Ishikawa (cell line): Measurements from ENCODE around the gene RASSF6.

Experiments used
- CEBPB ChIP-seq: IDR thresholded peaks from 2 replicates; pipeline ENCODE4 v1.6.1; 2012
- CREB1 ChIP-seq: IDR thresholded peaks from 2 replicates; pipeline ENCODE4 v1.6.1; 2012; ENCODE audit warnings: low read depth
- EGR1 ChIP-seq: IDR thresholded peaks from 2 replicates; pipeline ENCODE4 v1.6.1; 2012
- EP300 ChIP-seq: IDR thresholded peaks from 2 replicates; pipeline ENCODE4 v1.6.1; 2012; ENCODE audit warnings: borderline replicate concordance
- FOXM1 ChIP-seq: IDR thresholded peaks from 2 replicates; pipeline ENCODE4 v1.6.1; 2012; ENCODE audit warnings: low read depth, borderline replicate concordance
- NFIC ChIP-seq: IDR thresholded peaks from 2 replicates; pipeline ENCODE4 v1.6.1; 2012
- RAD21 ChIP-seq: IDR thresholded peaks from 2 replicates; pipeline ENCODE4 v1.6.1; 2012; ENCODE audit warnings: low read depth
- TAF1 ChIP-seq: IDR thresholded peaks from 2 replicates; pipeline ENCODE4 v1.6.1; 2012; ENCODE audit warnings: low read depth, mild to moderate bottlenecking
- TCF12 ChIP-seq: IDR thresholded peaks from 2 replicates; pipeline ENCODE4 v1.6.1; 2012; ENCODE audit warnings: low read depth
- TEAD4 ChIP-seq: IDR thresholded peaks from 2 replicates; pipeline ENCODE4 v1.6.1; 2012
- YY1 ChIP-seq: IDR thresholded peaks from 2 replicates; pipeline ENCODE4 v1.6.1; 2012; ENCODE audit warnings: low read depth
- ZBTB7A ChIP-seq: IDR thresholded peaks from 2 replicates; pipeline ENCODE4 v1.6.1; 2012; ENCODE audit warnings: low read depth
- TF ChIP-seq, protein P1 (sequence below): IDR thresholded peaks from 2 replicates; pipeline ENCODE4 v1.6.1; 2012; ENCODE audit warnings: low read depth, mild to moderate bottlenecking
- TF ChIP-seq, protein P2 (sequence below): IDR thresholded peaks from 2 replicates; pipeline ENCODE4 v1.6.1; 2012
- TF ChIP-seq, protein P3 (sequence below): IDR thresholded peaks from 2 replicates; pipeline ENCODE4 v1.6.1; 2012

Gene RASSF6

DNA sequence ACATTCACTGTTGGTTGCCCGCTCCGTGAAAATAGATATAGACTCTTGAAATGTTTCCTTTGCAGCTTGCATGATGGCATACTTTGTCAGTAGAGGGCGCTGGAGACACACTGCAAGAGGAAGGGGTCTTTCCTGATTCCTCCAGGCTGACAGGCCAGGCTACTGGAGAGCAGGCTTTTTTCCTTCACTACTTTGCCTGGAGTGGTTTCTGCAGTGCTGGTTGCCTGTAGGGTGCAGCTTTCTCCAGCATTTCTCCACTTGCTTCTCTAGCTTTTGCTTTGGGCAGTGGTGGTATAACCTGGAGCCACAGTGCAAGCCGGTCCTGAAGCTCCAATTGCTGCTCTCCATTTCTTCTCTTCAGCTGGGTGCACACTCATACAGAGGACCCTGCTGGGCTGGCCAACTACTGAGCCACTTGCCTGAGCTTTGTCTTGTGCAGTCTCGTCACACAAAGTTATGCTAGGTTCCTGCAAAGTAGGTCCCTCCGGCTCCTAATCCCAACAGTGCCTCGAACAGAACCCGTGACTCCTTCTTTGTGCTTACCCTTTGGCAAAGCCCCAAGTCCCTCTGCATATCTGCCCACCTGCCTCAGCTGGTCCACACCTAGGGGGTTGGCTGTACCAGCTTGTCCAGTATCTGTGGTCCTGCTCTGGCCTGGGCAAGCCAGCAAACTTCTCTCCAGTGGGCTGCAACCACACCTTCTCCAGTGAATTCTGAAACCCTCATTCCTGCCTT lies 46.3 kb downstream of the RASSF6 start:
- peak; percentile 98 for TF ChIP-seq RAD21
- TF ChIP-seq EGR1: no peak
- TF ChIP-seq CREB1: no peak
- TF ChIP-seq TAF1: no peak
- TF ChIP-seq, protein P1, sequence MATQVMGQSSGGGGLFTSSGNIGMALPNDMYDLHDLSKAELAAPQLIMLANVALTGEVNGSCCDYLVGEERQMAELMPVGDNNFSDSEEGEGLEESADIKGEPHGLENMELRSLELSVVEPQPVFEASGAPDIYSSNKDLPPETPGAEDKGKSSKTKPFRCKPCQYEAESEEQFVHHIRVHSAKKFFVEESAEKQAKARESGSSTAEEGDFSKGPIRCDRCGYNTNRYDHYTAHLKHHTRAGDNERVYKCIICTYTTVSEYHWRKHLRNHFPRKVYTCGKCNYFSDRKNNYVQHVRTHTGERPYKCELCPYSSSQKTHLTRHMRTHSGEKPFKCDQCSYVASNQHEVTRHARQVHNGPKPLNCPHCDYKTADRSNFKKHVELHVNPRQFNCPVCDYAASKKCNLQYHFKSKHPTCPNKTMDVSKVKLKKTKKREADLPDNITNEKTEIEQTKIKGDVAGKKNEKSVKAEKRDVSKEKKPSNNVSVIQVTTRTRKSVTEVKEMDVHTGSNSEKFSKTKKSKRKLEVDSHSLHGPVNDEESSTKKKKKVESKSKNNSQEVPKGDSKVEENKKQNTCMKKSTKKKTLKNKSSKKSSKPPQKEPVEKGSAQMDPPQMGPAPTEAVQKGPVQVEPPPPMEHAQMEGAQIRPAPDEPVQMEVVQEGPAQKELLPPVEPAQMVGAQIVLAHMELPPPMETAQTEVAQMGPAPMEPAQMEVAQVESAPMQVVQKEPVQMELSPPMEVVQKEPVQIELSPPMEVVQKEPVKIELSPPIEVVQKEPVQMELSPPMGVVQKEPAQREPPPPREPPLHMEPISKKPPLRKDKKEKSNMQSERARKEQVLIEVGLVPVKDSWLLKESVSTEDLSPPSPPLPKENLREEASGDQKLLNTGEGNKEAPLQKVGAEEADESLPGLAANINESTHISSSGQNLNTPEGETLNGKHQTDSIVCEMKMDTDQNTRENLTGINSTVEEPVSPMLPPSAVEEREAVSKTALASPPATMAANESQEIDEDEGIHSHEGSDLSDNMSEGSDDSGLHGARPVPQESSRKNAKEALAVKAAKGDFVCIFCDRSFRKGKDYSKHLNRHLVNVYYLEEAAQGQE: no peak
- TF ChIP-seq ZBTB7A: 0 out of 2 replicates have a peak, but pooled peaks have one; percentile 57

DNA sequence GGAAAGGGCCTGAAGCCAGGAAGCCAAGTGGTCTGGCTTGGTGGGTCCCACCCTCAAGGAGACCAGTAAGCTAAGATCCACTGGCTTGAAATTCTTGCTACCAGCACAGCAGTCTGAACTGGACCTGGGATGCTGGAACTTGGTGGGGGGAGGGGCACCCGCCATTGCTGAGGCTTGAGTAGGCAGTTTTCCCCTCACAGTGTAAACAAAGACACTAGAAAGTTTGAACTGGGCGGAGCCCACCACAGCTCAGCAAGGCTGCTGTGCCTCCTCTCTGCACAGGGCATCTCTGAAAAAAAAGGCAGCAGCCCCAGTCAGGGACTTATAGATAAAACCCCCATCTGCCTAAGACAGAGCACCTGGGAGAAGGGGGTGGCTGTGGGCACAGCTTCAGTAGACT lies 75.6 kb downstream of the RASSF6 start:
- no peak for TF ChIP-seq FOXM1
- TF ChIP-seq, protein P2, sequence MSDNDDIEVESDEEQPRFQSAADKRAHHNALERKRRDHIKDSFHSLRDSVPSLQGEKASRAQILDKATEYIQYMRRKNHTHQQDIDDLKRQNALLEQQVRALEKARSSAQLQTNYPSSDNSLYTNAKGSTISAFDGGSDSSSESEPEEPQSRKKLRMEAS: no peak
- TF ChIP-seq, protein P3, sequence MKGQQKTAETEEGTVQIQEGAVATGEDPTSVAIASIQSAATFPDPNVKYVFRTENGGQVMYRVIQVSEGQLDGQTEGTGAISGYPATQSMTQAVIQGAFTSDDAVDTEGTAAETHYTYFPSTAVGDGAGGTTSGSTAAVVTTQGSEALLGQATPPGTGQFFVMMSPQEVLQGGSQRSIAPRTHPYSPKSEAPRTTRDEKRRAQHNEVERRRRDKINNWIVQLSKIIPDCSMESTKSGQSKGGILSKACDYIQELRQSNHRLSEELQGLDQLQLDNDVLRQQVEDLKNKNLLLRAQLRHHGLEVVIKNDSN: no peak
- no peak for TF ChIP-seq NFIC
- no peak for TF ChIP-seq CEBPB
- TF ChIP-seq ZBTB7A: no peak
- no peak for TF ChIP-seq CREB1
- TF ChIP-seq TAF1: no peak
- TF ChIP-seq TCF12: no peak
- no peak for TF ChIP-seq EGR1
- no peak for TF ChIP-seq YY1
- TF ChIP-seq RAD21: no peak
- no peak for TF ChIP-seq TEAD4

DNA sequence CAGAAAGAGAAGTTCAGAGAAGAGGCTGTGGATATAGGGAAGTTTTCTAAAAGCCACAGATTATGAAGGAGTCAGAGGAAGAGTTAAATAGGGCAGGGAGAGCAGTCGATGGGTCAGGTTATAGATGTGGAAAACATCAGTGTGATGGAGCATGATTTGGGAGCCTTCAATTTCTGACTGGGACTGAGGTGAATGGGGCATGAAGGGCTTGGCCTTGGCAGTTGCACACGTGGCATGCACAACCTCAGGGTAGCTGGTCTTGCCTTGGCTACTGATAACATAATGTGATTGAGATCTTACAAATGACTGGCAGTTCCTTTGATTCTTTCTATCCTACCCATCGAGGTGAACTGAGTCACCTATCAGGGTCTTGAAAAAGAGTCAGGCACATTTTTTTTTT lies 79.0 kb downstream of the RASSF6 start:
- TF ChIP-seq NFIC (no peak), RAD21 (no peak), TAF1 (no peak), EP300 (no peak), CEBPB (no peak), EGR1 (no peak), YY1 (no peak), TCF12 (no peak), ZBTB7A (no peak), TEAD4 (no peak), FOXM1 (no peak), CREB1 (no peak)
- TF ChIP-seq, protein P2: no peak
- TF ChIP-seq, protein P3: no peak
- TF ChIP-seq, protein P1: no peak

DNA sequence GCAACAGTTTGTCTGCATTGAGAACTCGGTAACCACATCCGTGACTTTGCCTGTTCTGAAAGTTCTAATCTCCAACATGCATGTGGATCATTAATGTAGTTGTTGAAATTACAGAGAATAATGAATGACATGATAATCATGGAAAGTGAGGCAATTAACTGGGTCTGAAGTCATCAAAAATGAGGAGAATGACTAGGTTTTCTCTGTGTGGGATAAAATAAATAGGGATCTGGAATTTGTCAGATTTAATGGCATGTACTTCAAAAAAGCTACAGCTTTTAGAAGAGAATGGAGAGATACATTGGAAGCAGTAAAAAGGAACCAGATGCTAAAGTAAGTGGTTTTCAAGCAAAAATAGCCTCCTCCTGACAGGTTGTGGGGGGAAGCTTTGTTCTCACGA lies 79.4 kb downstream of the RASSF6 start:
- no peak for TF ChIP-seq TEAD4
- TF ChIP-seq, protein P2: no peak
- TF ChIP-seq FOXM1: no peak
- TF ChIP-seq EGR1: no peak
- no peak for TF ChIP-seq RAD21

DNA sequence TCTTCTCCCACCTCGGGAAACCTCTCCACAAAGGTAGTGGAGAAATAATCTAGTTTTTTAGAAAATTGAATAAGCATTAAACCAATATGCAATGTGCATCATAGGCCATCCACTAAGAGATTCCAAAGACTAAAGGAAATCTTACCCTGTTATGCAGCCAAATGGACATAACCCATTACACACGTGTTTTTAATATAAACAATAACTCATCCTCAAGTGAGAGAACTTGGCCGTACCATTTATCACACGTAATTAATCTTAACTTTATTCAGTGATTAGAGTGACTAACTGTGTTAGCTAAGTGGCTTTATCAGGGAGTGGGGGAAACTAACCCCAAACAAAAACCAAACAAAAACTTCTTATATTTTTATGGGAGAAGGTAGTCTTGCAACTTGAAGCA lies 80.8 kb downstream of the RASSF6 start:
- TF ChIP-seq TEAD4 (no peak), EP300 (no peak), CREB1 (no peak), YY1 (no peak), RAD21 (no peak), TAF1 (no peak), FOXM1 (no peak), CEBPB (no peak), NFIC (no peak), EGR1 (no peak), ZBTB7A (no peak), TCF12 (no peak)
- TF ChIP-seq, protein P2: no peak
- TF ChIP-seq, protein P3: no peak
- TF ChIP-seq, protein P1: no peak
